ENCODE data around the gene MORN5.

DNA sequence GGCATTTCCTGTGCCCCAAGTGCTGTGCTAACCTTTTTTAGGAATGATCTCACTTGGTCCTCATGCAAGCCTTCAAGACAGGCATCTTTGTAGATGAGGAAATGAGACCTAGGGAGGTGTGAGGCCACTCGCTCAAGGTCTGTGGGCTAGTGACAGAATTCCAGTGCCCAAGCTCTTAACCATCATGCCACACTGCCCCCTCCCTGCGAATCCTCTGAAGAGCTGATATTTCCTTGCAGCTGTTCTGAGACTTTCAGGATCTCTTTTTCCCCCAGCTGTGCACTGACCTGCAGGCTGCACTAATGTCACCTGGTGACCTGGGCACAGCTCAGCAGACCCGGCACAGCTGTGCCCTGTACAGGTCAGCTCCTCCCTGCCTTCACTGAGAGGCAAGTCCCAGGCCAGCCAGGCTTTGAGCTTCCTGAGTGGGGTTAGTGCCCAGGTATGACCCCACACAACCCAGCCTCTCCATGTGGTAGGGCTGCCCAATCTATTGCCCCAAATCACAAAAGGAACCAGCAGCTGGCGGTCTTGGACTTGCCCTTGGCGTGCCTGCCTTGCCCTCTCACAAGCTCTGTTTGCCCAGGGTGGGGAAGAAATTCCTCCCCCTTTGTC lies 32.7 kb downstream of the MORN5 start:
- TF ChIP-seq, protein P1, sequence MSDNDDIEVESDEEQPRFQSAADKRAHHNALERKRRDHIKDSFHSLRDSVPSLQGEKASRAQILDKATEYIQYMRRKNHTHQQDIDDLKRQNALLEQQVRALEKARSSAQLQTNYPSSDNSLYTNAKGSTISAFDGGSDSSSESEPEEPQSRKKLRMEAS (IDR thresholded peaks at IDR 0.05; ENCODE audit: low read depth, low read length) = no peak
- TF ChIP-seq MYC (IDR thresholded peaks at IDR 0.05; ENCODE audit: low read depth, low read length) = no peak
